Activated CD8-positive, alpha-beta T cell treated with anti-CD3 and anti-CD28 coated beads for 36 hours (primary cell): ENCODE data around the gene SEMA6D. TPM values are rescaled to one million over a fixed set of nuclear protein-coding genes. Genes with fewer than 3 reads are reported as not detected.

Source experiments
- ATAC-seq: fragments of 200-7000 bp; cut with Tn5 transposase; one replicate; pipeline ENCODE4 v1.10.0; 2021; ENCODE audit warnings: mild to moderate bottlenecking, moderate library complexity
- CTCF ChIA-PET: fragments of 350-600 bp; sonication (Branson Sonifier 250); formaldehyde crosslinking; loops from one replicate; lab custom pipeline; 2021; ENCODE audit warnings: antibody characterized with exemption; lab: Charles Lee
- POLR2A ChIA-PET: fragments of 350-600 bp; sonication (Branson Sonifier 250); formaldehyde crosslinking; loops from one replicate; lab custom pipeline; 2021; ENCODE audit warnings: antibody characterized with exemption; lab: Charles Lee
- DNase-seq: peaks from one replicate; pipeline ENCODE4 v3.0.0-alpha.2; 2020
- H3K27ac Mint-ChIP-seq: one replicate; pipeline ENCODE4 v1.8.0; 2021; ENCODE audit warnings: mild to moderate bottlenecking, mixed read lengths
- H3K27me3 Mint-ChIP-seq: one replicate; pipeline ENCODE4 v1.8.0; 2021; ENCODE audit warnings: mixed read lengths
- H3K36me3 Mint-ChIP-seq: one replicate; pipeline ENCODE4 v1.8.0; 2021; ENCODE audit warnings: low read depth, mixed read lengths
- H3K4me1 Mint-ChIP-seq: one replicate; pipeline ENCODE4 v1.8.0; 2021; ENCODE audit warnings: low read depth, mixed read lengths
- H3K4me3 Mint-ChIP-seq: one replicate; pipeline ENCODE4 v1.8.0; 2021; ENCODE audit warnings: mild to moderate bottlenecking, moderate library complexity, mixed read lengths
- H3K9me3 Mint-ChIP-seq: one replicate; pipeline ENCODE4 v1.8.0; 2021; ENCODE audit warnings: mixed read lengths
- intact Hi-C: fragments of 100-400 bp; cut with micrococcal nuclease; formaldehyde crosslinking; loops from one replicate; pipeline ENCODE4 v1.10.0; 2022
- total RNA-seq, 2 experiments: library from RNA; stranded (reverse); gene quantifications; one replicate each; pipeline ENCODE4 v1.2.3, GENCODE V29; 2021
- TF ChIP-seq, protein P1 (sequence below): fragments of 200-600 bp; IDR thresholded peaks from one replicate; pipeline ENCODE4 v1.8.0; 2022; ENCODE audit warnings: antibody characterized with exemption, mild to moderate bottlenecking

SEMA6D gene
- total RNA-seq, 2 experiments from 2014 or later = not detected

DNA sequence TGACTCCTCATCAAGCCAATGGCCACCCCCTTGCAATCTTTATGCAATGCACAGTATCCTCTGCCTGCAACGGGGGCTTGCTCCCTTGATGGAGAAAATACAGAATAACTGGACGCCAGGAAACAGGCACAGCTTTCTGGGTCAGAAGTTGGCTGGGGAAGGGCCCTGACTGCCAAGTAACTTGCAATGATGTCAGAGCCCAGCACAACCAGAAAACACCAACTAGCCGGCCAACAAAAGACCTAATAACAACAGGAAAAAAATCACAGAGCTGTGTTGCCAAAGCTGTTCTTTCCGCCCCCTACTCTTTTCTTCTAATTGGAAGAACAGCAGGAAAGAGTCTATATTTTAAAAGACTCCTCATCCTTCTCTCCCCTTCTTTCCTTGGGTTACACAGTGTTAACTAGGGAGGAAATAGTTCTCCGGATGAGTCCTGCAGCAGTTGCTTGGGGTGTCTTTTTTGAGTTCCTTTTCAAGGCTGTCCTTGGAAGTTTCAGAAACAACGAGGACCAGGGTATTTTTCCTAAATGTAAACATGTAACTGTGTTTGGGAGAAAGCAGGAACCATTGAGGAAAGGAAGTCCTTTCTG is 1.4 kb upstream of the SEMA6D start:
- no peak overlapping the region for H3K4me3 Mint-ChIP-seq
- no peaks in the 10 kb centered on the region for H3K4me1 Mint-ChIP-seq
- peaks cover 29% of the 10 kb centered on the region for H3K27me3 Mint-ChIP-seq
- TF ChIP-seq, protein P1, sequence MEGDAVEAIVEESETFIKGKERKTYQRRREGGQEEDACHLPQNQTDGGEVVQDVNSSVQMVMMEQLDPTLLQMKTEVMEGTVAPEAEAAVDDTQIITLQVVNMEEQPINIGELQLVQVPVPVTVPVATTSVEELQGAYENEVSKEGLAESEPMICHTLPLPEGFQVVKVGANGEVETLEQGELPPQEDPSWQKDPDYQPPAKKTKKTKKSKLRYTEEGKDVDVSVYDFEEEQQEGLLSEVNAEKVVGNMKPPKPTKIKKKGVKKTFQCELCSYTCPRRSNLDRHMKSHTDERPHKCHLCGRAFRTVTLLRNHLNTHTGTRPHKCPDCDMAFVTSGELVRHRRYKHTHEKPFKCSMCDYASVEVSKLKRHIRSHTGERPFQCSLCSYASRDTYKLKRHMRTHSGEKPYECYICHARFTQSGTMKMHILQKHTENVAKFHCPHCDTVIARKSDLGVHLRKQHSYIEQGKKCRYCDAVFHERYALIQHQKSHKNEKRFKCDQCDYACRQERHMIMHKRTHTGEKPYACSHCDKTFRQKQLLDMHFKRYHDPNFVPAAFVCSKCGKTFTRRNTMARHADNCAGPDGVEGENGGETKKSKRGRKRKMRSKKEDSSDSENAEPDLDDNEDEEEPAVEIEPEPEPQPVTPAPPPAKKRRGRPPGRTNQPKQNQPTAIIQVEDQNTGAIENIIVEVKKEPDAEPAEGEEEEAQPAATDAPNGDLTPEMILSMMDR = no peak
- no peak overlapping the region for H3K27ac Mint-ChIP-seq
- no peaks in the 10 kb centered on the region for H3K9me3 Mint-ChIP-seq
- H3K36me3 Mint-ChIP-seq = no peaks in the 10 kb centered on the region
- ChIA-PET CTCF (no interaction called here), POLR2A (no interaction called here)
- intact Hi-C loops = loop anchor here (10.0 kb wide), 1 partner anchor 269 kb away; no protein-coding TSS in a partner anchor
- DNase-seq (no peak), ATAC-seq (no peak)

DNA sequence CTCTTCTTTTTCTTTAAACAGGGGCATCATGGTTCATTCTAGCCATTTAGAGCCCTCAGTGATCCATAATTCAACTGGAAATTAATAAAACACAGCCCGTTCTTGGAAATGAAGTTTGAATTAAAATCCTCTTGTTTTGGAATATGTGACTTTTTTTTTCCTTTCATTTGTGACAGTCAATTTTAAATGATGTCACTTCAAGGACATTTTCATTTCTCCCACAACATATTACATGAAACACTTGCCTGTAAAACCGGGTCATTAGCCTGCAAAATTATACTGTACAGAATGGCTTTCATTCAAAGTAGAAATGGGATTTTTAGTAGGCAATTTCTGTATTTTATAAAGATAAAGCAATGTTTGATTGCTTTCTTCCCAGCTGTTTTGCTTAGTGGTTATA is 789 bp upstream of the SEMA6D start:
- H3K27ac Mint-ChIP-seq = no peak overlapping the region
- intact Hi-C loops = loop anchor here (10.0 kb wide), 1 partner anchor 268 kb away; no protein-coding TSS in a partner anchor
- no peak for ATAC-seq
- TF ChIP-seq, protein P1 = no peak
- H3K36me3 Mint-ChIP-seq = no peaks in the 10 kb centered on the region
- no peak for DNase-seq
- H3K4me1 Mint-ChIP-seq = no peaks in the 10 kb centered on the region
- ChIA-PET POLR2A (no interaction called here), CTCF (no interaction called here)
- H3K27me3 Mint-ChIP-seq = peaks cover 30% of the 10 kb centered on the region
- no peaks in the 10 kb centered on the region for H3K9me3 Mint-ChIP-seq
- H3K4me3 Mint-ChIP-seq = no peak overlapping the region

DNA sequence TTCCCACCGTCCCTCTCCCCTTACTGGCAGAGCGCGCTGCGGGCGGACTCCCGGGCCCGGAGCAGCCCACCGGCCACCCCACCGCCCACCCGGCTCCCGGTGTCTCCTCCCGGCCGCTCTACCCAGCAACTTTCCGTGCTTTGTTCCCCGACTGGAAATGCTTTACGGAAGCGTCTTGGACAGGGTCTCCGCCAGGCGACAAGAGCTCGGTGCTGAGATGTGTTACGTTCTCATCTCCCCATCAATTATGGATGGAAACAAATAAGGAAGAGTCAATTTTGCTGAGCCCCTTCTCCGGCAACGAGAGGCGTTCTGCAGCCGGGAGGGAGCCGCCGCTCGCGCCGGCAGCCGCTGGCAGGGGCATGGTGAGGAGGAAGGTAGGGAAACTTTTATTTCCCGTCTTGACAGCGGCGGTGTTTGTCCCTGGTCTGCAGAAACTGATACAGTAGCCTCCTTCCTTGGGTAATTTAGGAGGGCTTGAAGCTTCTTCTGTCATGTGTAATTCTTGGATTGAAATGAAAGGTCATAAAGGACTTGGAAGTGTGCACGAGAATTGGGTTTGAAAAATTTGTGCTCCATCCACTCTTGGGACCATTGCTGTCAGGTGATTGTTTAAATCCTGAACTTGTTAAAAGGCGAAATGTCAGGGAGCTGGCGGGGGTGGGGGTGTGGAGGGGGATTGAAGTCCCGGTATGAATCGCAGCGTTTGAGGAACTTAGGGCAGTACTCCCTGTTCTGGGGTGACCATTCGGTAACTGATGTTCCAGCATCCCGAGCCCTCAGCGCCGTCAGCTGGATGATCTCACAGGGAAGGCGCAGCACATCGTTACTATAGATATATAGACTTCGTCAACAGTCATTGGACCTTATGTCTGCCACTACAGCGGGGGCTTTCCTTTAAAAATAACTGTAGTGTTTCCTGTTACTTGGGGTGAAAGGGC is 1.5 kb downstream of the SEMA6D start:
- TF ChIP-seq, protein P1 = no peak
- Mint-ChIP-seq H3K4me1 (no peaks in the 10 kb centered on the region), H3K27me3 (peaks cover 36% of the 10 kb centered on the region), H3K27ac (no peak overlapping the region), H3K4me3 (no peak overlapping the region), H3K36me3 (no peaks in the 10 kb centered on the region), H3K9me3 (no peaks in the 10 kb centered on the region)
- ChIA-PET CTCF (interaction anchor here (0.6 kb wide), 1 partner anchor 561 kb away, joined by 3 read pairs; no protein-coding TSS in a partner anchor), POLR2A (interaction anchor here (1.3 kb wide), 1 partner anchor 18 kb away, joined by 3 read pairs; no protein-coding TSS in a partner anchor)
- ATAC-seq = no peak
- intact Hi-C loops = loop anchor here (10.0 kb wide), 1 partner anchor 266 kb away; no protein-coding TSS in a partner anchor
- no peak for DNase-seq

DNA sequence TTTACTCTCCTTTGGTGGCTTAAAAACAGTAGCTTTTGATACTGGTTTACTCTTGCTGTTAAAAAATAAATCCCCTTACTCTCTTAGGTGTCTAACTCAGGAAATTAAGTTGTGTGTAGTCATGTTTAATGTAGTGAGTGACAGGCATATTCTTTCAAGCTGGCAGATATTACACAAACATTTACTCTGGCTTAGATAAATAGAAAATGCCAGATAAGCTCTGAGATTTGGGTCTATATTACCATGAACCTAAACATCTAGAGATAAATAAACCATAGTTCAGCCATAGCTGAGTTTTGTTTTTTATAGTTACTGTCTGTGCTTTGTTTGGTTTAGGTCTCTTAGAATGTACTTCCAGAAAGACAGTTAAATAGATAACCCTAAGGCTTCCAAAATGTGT is 2.4 kb downstream of the SEMA6D start:
- Mint-ChIP-seq H3K4me3 (no peak overlapping the region), H3K27ac (no peak overlapping the region), H3K9me3 (no peaks in the 10 kb centered on the region), H3K27me3 (peaks cover 36% of the 10 kb centered on the region), H3K4me1 (no peaks in the 10 kb centered on the region), H3K36me3 (no peaks in the 10 kb centered on the region)
- DNase-seq (no peak), ATAC-seq (no peak)
- CTCF ChIA-PET = interaction anchor here (0.6 to 1.0 kb wide), 2 partner anchors 269 to 560 kb away, joined by 3 read pairs; no protein-coding TSS in a partner anchor
- intact Hi-C loops = loop anchor here (10.0 kb wide), 1 partner anchor 265 kb away; no protein-coding TSS in a partner anchor
- TF ChIP-seq, protein P1 = no peak
- POLR2A ChIA-PET = interaction anchor here (1.3 kb wide), 1 partner anchor 19 kb away, joined by 3 read pairs; no protein-coding TSS in a partner anchor
